HG03108 (cell line): ENCODE data around the gene LCP2.

Experiments used
- ATAC-seq: cut with Tn5 transposase; IDR thresholded peaks from one replicate; pipeline ENCODE4 v1.9.1; 2021; ENCODE audit warnings: moderate library complexity; ENCODE audit not compliant: unreplicated experiment

LCP2 gene

GRCh38 chr5:170276140-170276539 lies 21.4 kb downstream of the LCP2 start:
- ATAC-seq: no peak

GRCh38 chr5:170275376-170275994 lies 22.1 kb downstream of the LCP2 start:
- no peak for ATAC-seq

- no peak for ATAC-seq
Measured at GRCh38 chr5:170273968-170274710, 23.4 kb downstream of the LCP2 start.

GRCh38 chr5:170270293-170271069 lies 27.1 kb downstream of the LCP2 start:
- ATAC-seq: no peak

- no peak for ATAC-seq
Measured at GRCh38 chr5:170269579-170269978, 28.0 kb downstream of the LCP2 start.

GRCh38 chr5:170268884-170269283 lies 28.7 kb downstream of the LCP2 start:
- ATAC-seq: no peak

GRCh38 chr5:170268153-170268689 lies 29.4 kb downstream of the LCP2 start:
- ATAC-seq: no peak

GRCh38 chr5:170267431-170268152 lies 30.0 kb downstream of the LCP2 start:
- peak; percentile 70 for ATAC-seq

GRCh38 chr5:170266570-170267381 lies 30.8 kb downstream of the LCP2 start:
- no peak for ATAC-seq

- ATAC-seq: no peak
Measured at GRCh38 chr5:170265522-170265921, 32.1 kb downstream of the LCP2 start.

GRCh38 chr5:170263906-170264305 lies 33.7 kb downstream of the LCP2 start:
- no peak for ATAC-seq

- no peak for ATAC-seq
Measured at GRCh38 chr5:170262061-170263045, 35.2 kb downstream of the LCP2 start.

- ATAC-seq: no peak
Measured at GRCh38 chr5:170261528-170262043, 36.0 kb downstream of the LCP2 start.

GRCh38 chr5:170257370-170257769 lies 40.2 kb downstream of the LCP2 start:
- no peak for ATAC-seq

GRCh38 chr5:170256571-170256970 lies 41.0 kb downstream of the LCP2 start:
- no peak for ATAC-seq

GRCh38 chr5:170254056-170254455 lies 43.5 kb downstream of the LCP2 start:
- ATAC-seq: peak; percentile 98

GRCh38 chr5:170252720-170253350 lies 44.7 kb downstream of the LCP2 start:
- no peak for ATAC-seq

GRCh38 chr5:170252109-170252508 lies 45.5 kb downstream of the LCP2 start:
- ATAC-seq: no peak
